ENCODE measurements around the gene PAPPA2.
"Not testable (repeated sequence)": the region's sequence is repeated elsewhere in the genome, so short reads cannot be mapped to it uniquely, and the experiment has no call there.

PAPPA2 gene, protein sequence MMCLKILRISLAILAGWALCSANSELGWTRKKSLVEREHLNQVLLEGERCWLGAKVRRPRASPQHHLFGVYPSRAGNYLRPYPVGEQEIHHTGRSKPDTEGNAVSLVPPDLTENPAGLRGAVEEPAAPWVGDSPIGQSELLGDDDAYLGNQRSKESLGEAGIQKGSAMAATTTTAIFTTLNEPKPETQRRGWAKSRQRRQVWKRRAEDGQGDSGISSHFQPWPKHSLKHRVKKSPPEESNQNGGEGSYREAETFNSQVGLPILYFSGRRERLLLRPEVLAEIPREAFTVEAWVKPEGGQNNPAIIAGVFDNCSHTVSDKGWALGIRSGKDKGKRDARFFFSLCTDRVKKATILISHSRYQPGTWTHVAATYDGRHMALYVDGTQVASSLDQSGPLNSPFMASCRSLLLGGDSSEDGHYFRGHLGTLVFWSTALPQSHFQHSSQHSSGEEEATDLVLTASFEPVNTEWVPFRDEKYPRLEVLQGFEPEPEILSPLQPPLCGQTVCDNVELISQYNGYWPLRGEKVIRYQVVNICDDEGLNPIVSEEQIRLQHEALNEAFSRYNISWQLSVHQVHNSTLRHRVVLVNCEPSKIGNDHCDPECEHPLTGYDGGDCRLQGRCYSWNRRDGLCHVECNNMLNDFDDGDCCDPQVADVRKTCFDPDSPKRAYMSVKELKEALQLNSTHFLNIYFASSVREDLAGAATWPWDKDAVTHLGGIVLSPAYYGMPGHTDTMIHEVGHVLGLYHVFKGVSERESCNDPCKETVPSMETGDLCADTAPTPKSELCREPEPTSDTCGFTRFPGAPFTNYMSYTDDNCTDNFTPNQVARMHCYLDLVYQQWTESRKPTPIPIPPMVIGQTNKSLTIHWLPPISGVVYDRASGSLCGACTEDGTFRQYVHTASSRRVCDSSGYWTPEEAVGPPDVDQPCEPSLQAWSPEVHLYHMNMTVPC (N-terminal part only)

DNA sequence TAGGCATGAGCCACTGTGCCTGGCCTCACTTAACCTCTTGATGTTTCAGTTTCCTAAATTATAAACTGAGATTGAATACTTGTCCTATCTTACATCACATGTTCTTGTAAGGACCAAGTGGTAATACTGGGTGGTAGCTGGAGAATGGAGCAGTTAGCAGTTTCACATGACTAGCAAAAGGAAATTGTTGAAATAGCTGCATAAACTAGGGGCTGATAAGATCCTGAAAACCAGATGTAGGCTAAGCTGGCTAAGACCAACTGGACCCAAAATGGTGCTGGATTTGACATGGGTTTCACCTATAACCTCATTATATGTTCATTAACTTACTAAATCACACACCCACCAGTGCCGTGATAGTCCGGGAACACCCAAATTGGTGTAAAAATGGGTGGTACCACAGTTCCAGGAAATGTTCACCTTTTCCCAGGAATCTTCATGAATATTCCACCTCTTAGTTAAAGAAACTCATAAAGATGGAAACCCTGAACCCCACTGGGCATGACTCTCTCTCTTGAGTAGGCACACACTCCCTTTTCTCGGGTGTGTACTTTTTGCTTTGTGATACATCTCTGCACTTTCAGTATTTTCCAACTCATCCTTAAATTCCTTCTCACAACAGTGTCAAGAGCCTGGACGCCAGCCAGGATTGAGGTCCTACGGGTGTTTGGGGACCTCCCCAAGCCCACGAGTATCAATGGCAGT lies at the start of gene PAPPA2:
TSS of gene PAPPA2 (plus strand) at position 502 of the 705 bp plus-strand sequence. CDS start 93,148 bp downstream, outside the sequence.
- Histone ChIP-seq H3K27me3 (ENCODE audit: control insufficient read depth in 2 of 2, insufficient read depth in 2 of 2, low read length in 2 of 2) (no peaks in the 10 kb centered on the region), H3K27ac (ENCODE audit: low read depth in 2 of 2, low read length in 2 of 2) (no peak within 1 kb of the TSS), H3K4me3 (ENCODE audit: low read length in 2 of 2) (no peak within 1 kb of the TSS), H3K4me1 (ENCODE audit: control insufficient read depth in 2 of 2, insufficient read depth in 2 of 2, low read length in 2 of 2) (no peaks in the 10 kb centered on the region), H3K9me3 (ENCODE audit: control insufficient read depth in 2 of 2, low read length in 2 of 2) (no peaks in the 10 kb centered on the region), H3K36me3 (ENCODE audit: control insufficient read depth in 2 of 2, insufficient read depth in 2 of 2, low read length in 2 of 2) (no peaks in the 10 kb centered on the region), H3K9ac (ENCODE audit: low read depth in 1 of 2, low read length in 2 of 2) (no peak within 1 kb of the TSS)

DNA sequence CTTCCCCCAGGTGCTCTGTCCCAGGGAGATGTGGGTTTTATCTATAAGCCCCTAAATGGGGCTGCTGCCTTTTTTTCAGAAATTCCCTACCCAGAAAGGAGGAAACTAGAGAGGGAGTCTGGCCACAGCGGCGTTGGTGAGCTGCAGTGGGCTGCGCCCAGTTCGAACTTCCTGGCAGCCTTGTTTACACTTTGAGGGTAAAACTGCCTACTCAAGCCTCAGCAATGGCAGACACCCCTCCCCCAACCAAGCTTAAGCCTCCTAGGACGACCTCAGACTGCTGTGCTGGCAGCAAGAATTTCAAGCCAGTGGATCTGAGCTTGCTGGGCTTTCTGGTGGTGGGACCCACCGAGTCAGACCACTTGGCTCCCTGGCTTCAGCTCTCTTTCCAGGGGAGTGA lies 46.2 kb upstream of the PAPPA2 start:
- Histone ChIP-seq H3K27me3 (ENCODE audit: control insufficient read depth in 2 of 2, insufficient read depth in 2 of 2, low read length in 2 of 2) (no peaks in the 10 kb centered on the region), H3K36me3 (ENCODE audit: control insufficient read depth in 2 of 2, insufficient read depth in 2 of 2, low read length in 2 of 2) (no peaks in the 10 kb centered on the region), H3K4me1 (ENCODE audit: control insufficient read depth in 2 of 2, insufficient read depth in 2 of 2, low read length in 2 of 2) (no peaks in the 10 kb centered on the region), H3K9me3 (ENCODE audit: control insufficient read depth in 2 of 2, low read length in 2 of 2) (no peaks in the 10 kb centered on the region), H3K27ac (ENCODE audit: low read depth in 2 of 2, low read length in 2 of 2) (no peak overlapping the region), H3K9ac (ENCODE audit: low read depth in 1 of 2, low read length in 2 of 2) (no peak overlapping the region), H3K4me3 (ENCODE audit: low read length in 2 of 2) (no peak overlapping the region)

DNA sequence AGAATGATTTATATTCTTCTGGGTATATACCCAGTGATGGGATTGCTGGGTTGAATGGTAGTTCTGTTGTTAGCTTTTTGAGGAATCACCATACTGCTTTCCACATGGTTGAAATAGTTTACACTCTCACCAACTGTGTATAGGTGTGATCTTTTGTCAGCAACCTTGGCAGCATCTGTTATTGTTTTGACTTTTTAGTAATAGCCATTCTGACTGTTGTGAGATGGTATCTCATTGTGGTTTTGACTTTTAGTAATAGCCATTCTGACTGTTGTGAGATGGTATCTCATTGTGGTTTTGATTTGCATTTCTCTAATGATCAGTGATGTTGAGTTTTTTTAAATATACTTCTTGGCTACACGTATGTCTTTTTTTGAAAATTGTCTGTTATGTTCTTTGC lies 43.4 kb upstream of the PAPPA2 start:
- not testable (repeated sequence) for H3K27ac ChIP-seq (ENCODE audit: low read depth in 2 of 2, low read length in 2 of 2); H3K4me3 ChIP-seq (ENCODE audit: low read length in 2 of 2); H3K27me3 ChIP-seq (ENCODE audit: control insufficient read depth in 2 of 2, insufficient read depth in 2 of 2, low read length in 2 of 2); H3K4me1 ChIP-seq (ENCODE audit: control insufficient read depth in 2 of 2, insufficient read depth in 2 of 2, low read length in 2 of 2); H3K36me3 ChIP-seq (ENCODE audit: control insufficient read depth in 2 of 2, insufficient read depth in 2 of 2, low read length in 2 of 2); H3K9ac ChIP-seq (ENCODE audit: low read depth in 1 of 2, low read length in 2 of 2); H3K9me3 ChIP-seq (ENCODE audit: control insufficient read depth in 2 of 2, low read length in 2 of 2)

DNA sequence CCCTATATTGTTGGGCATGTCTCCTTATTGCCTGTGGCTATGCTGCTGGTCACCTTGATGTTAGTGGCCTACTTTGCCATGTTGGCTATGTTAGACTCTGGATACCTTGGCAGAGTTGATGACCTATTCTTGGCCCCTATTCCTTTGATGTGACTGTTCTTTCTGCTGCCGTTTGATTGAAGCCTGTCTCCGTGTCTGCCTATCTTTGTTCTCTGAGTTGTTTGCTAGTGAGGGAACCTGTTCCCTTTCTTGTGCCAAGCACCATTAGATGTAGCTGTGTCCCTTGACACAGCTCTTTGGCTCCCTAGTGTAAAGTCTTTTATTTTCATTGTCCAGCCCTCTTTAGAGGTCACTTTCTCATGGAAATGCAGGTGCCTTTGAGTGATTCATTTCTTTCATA lies 28.7 kb upstream of the PAPPA2 start:
- H3K9ac ChIP-seq (ENCODE audit: low read depth in 1 of 2, low read length in 2 of 2): no peak overlapping the region
- H3K9me3 ChIP-seq (ENCODE audit: control insufficient read depth in 2 of 2, low read length in 2 of 2): no peaks in the 10 kb centered on the region
- H3K36me3 ChIP-seq (ENCODE audit: control insufficient read depth in 2 of 2, insufficient read depth in 2 of 2, low read length in 2 of 2): no peaks in the 10 kb centered on the region
- no peaks in the 10 kb centered on the region for H3K4me1 ChIP-seq (ENCODE audit: control insufficient read depth in 2 of 2, insufficient read depth in 2 of 2, low read length in 2 of 2)
- H3K27me3 ChIP-seq (ENCODE audit: control insufficient read depth in 2 of 2, insufficient read depth in 2 of 2, low read length in 2 of 2): no peaks in the 10 kb centered on the region
- no peak overlapping the region for H3K27ac ChIP-seq (ENCODE audit: low read depth in 2 of 2, low read length in 2 of 2)
- H3K4me3 ChIP-seq (ENCODE audit: low read length in 2 of 2): no peak overlapping the region

DNA sequence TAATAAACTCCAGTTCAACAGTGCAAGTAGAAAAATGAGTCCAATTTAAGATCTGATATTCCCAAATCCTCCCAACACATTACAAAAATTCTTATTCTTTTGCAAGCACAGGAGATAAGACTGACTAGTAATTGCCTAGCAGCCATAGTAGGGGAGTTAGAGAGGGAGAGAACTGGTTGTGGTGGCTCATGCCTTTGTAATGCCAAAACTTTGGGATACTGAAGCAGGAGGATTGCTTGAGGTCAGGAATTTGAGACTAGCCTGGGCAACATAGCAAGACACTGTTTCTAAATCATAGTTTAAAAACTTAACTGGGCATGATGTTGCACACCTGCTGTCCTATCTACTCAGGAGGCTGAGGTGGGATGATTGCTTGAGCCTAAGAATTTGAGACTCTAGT lies 26.7 kb upstream of the PAPPA2 start:
- H3K9me3 ChIP-seq (ENCODE audit: control insufficient read depth in 2 of 2, low read length in 2 of 2): no peaks in the 10 kb centered on the region
- H3K4me1 ChIP-seq (ENCODE audit: control insufficient read depth in 2 of 2, insufficient read depth in 2 of 2, low read length in 2 of 2): no peaks in the 10 kb centered on the region
- no peak overlapping the region for H3K4me3 ChIP-seq (ENCODE audit: low read length in 2 of 2)
- no peaks in the 10 kb centered on the region for H3K36me3 ChIP-seq (ENCODE audit: control insufficient read depth in 2 of 2, insufficient read depth in 2 of 2, low read length in 2 of 2)
- H3K27ac ChIP-seq (ENCODE audit: low read depth in 2 of 2, low read length in 2 of 2): no peak overlapping the region
- H3K27me3 ChIP-seq (ENCODE audit: control insufficient read depth in 2 of 2, insufficient read depth in 2 of 2, low read length in 2 of 2): no peaks in the 10 kb centered on the region
- H3K9ac ChIP-seq (ENCODE audit: low read depth in 1 of 2, low read length in 2 of 2): no peak overlapping the region

DNA sequence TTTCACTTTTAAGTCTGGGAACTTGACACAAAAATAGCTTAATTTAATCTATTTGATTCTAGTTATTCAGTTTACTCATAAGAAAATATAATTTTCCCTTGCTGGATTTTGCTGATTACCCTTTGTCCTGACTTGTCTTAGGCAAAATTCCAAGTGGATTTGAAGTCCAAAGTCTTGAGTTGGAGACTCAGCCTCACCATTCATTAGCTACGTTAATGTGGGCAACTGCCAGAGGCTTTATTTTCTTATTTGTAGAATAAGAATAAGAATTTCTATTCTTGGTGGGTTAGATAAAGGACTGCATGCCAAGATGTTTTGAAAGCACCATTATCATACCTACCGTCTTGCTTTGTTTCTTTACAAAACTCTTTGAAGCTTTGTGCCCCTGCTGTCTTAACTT lies 22.8 kb upstream of the PAPPA2 start:
- no peak overlapping the region for H3K9ac ChIP-seq (ENCODE audit: low read depth in 1 of 2, low read length in 2 of 2)
- H3K27me3 ChIP-seq (ENCODE audit: control insufficient read depth in 2 of 2, insufficient read depth in 2 of 2, low read length in 2 of 2): no peaks in the 10 kb centered on the region
- no peak overlapping the region for H3K27ac ChIP-seq (ENCODE audit: low read depth in 2 of 2, low read length in 2 of 2)
- H3K36me3 ChIP-seq (ENCODE audit: control insufficient read depth in 2 of 2, insufficient read depth in 2 of 2, low read length in 2 of 2): no peaks in the 10 kb centered on the region
- H3K4me3 ChIP-seq (ENCODE audit: low read length in 2 of 2): no peak overlapping the region
- H3K9me3 ChIP-seq (ENCODE audit: control insufficient read depth in 2 of 2, low read length in 2 of 2): no peaks in the 10 kb centered on the region
- H3K4me1 ChIP-seq (ENCODE audit: control insufficient read depth in 2 of 2, insufficient read depth in 2 of 2, low read length in 2 of 2): no peaks in the 10 kb centered on the region

DNA sequence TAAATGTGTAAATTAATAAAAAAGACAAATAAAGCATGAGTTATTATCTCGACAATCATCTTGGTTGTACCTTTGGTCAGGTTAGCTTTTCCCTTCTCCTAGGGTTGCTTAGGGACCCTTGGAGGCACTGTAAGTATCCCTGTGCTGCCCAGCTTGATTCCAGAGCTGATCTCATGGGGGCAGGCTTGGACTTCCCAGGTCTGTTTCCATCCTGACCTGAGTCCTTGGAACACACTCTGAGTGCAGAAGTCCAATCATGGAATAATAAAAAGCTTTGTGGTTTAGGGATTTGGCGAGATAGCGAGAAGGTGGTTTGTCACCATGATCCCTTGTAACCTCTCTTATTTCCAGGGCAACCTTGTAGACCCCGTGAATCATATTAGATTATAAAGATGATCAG lies 18.7 kb upstream of the PAPPA2 start:
- no peaks in the 10 kb centered on the region for H3K27me3 ChIP-seq (ENCODE audit: control insufficient read depth in 2 of 2, insufficient read depth in 2 of 2, low read length in 2 of 2)
- no peaks in the 10 kb centered on the region for H3K4me1 ChIP-seq (ENCODE audit: control insufficient read depth in 2 of 2, insufficient read depth in 2 of 2, low read length in 2 of 2)
- no peaks in the 10 kb centered on the region for H3K9me3 ChIP-seq (ENCODE audit: control insufficient read depth in 2 of 2, low read length in 2 of 2)
- H3K36me3 ChIP-seq (ENCODE audit: control insufficient read depth in 2 of 2, insufficient read depth in 2 of 2, low read length in 2 of 2): no peaks in the 10 kb centered on the region
- no peak overlapping the region for H3K4me3 ChIP-seq (ENCODE audit: low read length in 2 of 2)
- H3K27ac ChIP-seq (ENCODE audit: low read depth in 2 of 2, low read length in 2 of 2): no peak overlapping the region
- no peak overlapping the region for H3K9ac ChIP-seq (ENCODE audit: low read depth in 1 of 2, low read length in 2 of 2)

DNA sequence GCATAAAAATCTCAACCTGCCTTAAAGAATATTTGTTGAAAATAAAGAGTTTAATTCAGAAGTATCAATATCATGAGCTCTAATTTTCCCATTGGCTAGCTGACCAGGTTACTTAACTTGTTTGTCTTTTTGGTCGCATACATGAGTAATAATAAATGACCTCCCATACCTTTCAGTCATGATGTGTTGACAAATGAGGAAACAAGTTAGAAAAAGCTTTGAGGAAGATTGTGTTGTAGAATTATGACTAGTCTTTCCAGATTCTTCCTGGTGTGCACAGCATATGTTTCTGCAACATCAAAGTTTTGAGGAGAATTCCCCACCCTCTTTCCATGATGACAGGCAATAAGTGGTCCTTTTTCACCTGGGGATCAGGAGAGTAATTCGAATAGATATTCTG lies 17.6 kb upstream of the PAPPA2 start:
- H3K27me3 ChIP-seq (ENCODE audit: control insufficient read depth in 2 of 2, insufficient read depth in 2 of 2, low read length in 2 of 2): no peaks in the 10 kb centered on the region
- no peaks in the 10 kb centered on the region for H3K36me3 ChIP-seq (ENCODE audit: control insufficient read depth in 2 of 2, insufficient read depth in 2 of 2, low read length in 2 of 2)
- no peaks in the 10 kb centered on the region for H3K9me3 ChIP-seq (ENCODE audit: control insufficient read depth in 2 of 2, low read length in 2 of 2)
- no peaks in the 10 kb centered on the region for H3K4me1 ChIP-seq (ENCODE audit: control insufficient read depth in 2 of 2, insufficient read depth in 2 of 2, low read length in 2 of 2)
- no peak overlapping the region for H3K27ac ChIP-seq (ENCODE audit: low read depth in 2 of 2, low read length in 2 of 2)
- H3K9ac ChIP-seq (ENCODE audit: low read depth in 1 of 2, low read length in 2 of 2): no peak overlapping the region
- H3K4me3 ChIP-seq (ENCODE audit: low read length in 2 of 2): no peak overlapping the region

DNA sequence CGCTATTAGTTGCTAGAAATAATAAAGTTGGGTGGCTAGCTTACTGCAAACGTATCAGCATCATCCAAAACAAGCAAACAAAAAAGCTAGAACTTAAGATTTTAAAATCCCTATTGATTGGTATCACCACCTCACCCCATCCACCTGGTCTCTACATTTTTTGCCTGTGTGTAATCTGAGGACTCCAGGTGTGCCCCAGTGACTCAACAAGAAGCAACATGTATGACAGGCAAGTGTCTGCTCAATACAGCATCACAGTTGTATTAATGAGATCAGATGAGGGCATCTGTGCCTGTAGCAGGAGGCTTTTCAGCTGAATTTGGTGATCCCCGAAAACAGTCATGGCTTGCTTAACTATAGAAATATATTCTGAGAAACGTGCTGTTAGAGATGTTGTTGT lies 14.6 kb upstream of the PAPPA2 start:
- H3K9me3 ChIP-seq (ENCODE audit: control insufficient read depth in 2 of 2, low read length in 2 of 2): no peaks in the 10 kb centered on the region
- H3K27me3 ChIP-seq (ENCODE audit: control insufficient read depth in 2 of 2, insufficient read depth in 2 of 2, low read length in 2 of 2): no peaks in the 10 kb centered on the region
- no peak overlapping the region for H3K27ac ChIP-seq (ENCODE audit: low read depth in 2 of 2, low read length in 2 of 2)
- H3K4me3 ChIP-seq (ENCODE audit: low read length in 2 of 2): no peak overlapping the region
- H3K9ac ChIP-seq (ENCODE audit: low read depth in 1 of 2, low read length in 2 of 2): no peak overlapping the region
- H3K36me3 ChIP-seq (ENCODE audit: control insufficient read depth in 2 of 2, insufficient read depth in 2 of 2, low read length in 2 of 2): no peaks in the 10 kb centered on the region
- no peaks in the 10 kb centered on the region for H3K4me1 ChIP-seq (ENCODE audit: control insufficient read depth in 2 of 2, insufficient read depth in 2 of 2, low read length in 2 of 2)

DNA sequence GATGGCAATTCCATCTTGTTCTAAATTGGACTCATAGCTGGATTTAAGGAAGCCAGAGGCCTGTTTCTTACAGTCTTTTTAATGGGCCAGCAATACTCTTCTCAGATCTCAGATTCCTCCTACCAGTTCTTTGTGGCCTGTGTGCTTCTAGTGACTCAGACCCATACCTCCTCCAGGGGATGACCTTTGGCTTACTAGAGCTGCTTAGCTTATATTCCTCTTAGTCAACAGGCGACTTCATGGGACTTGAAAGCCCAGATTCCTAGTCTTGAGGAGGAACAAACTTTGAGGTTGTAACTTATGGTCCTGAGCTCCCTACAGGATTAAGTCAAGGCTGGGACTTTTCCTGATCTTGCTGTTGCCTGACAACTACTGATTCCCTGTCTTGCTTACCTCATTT lies 12.4 kb upstream of the PAPPA2 start:
- H3K27ac ChIP-seq (ENCODE audit: low read depth in 2 of 2, low read length in 2 of 2): no peak overlapping the region
- no peaks in the 10 kb centered on the region for H3K36me3 ChIP-seq (ENCODE audit: control insufficient read depth in 2 of 2, insufficient read depth in 2 of 2, low read length in 2 of 2)
- no peaks in the 10 kb centered on the region for H3K27me3 ChIP-seq (ENCODE audit: control insufficient read depth in 2 of 2, insufficient read depth in 2 of 2, low read length in 2 of 2)
- H3K9ac ChIP-seq (ENCODE audit: low read depth in 1 of 2, low read length in 2 of 2): no peak overlapping the region
- H3K4me3 ChIP-seq (ENCODE audit: low read length in 2 of 2): no peak overlapping the region
- no peaks in the 10 kb centered on the region for H3K9me3 ChIP-seq (ENCODE audit: control insufficient read depth in 2 of 2, low read length in 2 of 2)
- no peaks in the 10 kb centered on the region for H3K4me1 ChIP-seq (ENCODE audit: control insufficient read depth in 2 of 2, insufficient read depth in 2 of 2, low read length in 2 of 2)
